ENCODE data around the gene NLK. TPM values are rescaled to one million over a fixed set of nuclear protein-coding genes. Genes with fewer than 3 reads are reported as not detected.

The NLK gene
- total and polyA plus RNA-seq, 5 donors from 2014 or later, result 1.7 to 16.0 (median 1.9) TPM

- DNase-seq (peak in 1 of 3 donors; percentile 30), ATAC-seq (ENCODE audit: low read depth in 2 of 2) (no peak)
- Mint-ChIP-seq H3K27me3 (no peaks in the 10 kb centered on the region), H3K9me3 (no peaks in the 10 kb centered on the region), H3K4me3 (peak overlapping the region in 2 of 4 donors; percentile 4 to 27), H3K4me1 (peaks cover 17 to 36% (median 24%) of the 10 kb centered on the region in 4 donors), H3K36me3 (peaks cover 12% of the 10 kb centered on the region), H3K27ac (peak overlapping the region in 2 of 3 donors; percentile 21 to 73)
- Histone ChIP-seq H3K27ac (ENCODE audit: insufficient read depth, low read length, poor library complexity, severe bottlenecking) (no peak overlapping the region), H3K4me3 (ENCODE audit: low read depth, low read length) (peak overlapping the region; percentile 5), H3K4me1 (ENCODE audit: control insufficient read depth, insufficient read depth, low read length, poor library complexity, severe bottlenecking) (peaks cover 14% of the 10 kb centered on the region), H3K9me3 (ENCODE audit: control insufficient read depth in 2 of 2, low read length in 2 of 2) (no peaks in the 10 kb centered on the region), H3K36me3 (ENCODE audit: control insufficient read depth, insufficient read depth, low read length) (peaks cover 5% of the 10 kb centered on the region), H3K27me3 (ENCODE audit: control insufficient read depth, insufficient read depth, low read length) (no peaks in the 10 kb centered on the region)
Measured at GRCh38 chr17:28118362-28118761, 75.9 kb downstream of the NLK start.

GRCh38 chr17:28119046-28119445, 76.6 kb downstream of the NLK start:
- H3K36me3 ChIP-seq (ENCODE audit: control insufficient read depth, insufficient read depth, low read length), result peaks cover 5% of the 10 kb centered on the region
- Mint-ChIP-seq H3K27me3 (no peaks in the 10 kb centered on the region), H3K4me1 (peaks cover 17 to 36% (median 24%) of the 10 kb centered on the region in 4 donors), H3K27ac (peak overlapping the region; percentile 16 to 73 (median 21)), H3K4me3 (no peak overlapping the region), H3K9me3 (no peaks in the 10 kb centered on the region), H3K36me3 (peaks cover 19% of the 10 kb centered on the region)
- no peaks in the 10 kb centered on the region for H3K27me3 ChIP-seq (ENCODE audit: control insufficient read depth, insufficient read depth, low read length)
- no peaks in the 10 kb centered on the region for H3K9me3 ChIP-seq (ENCODE audit: control insufficient read depth in 2 of 2, low read length in 2 of 2)
- DNase-seq (no peak), ATAC-seq (ENCODE audit: low read depth in 2 of 2) (no peak)
- H3K4me3 ChIP-seq (ENCODE audit: low read depth, low read length), result no peak overlapping the region
- peaks cover 14% of the 10 kb centered on the region for H3K4me1 ChIP-seq (ENCODE audit: control insufficient read depth, insufficient read depth, low read length, poor library complexity, severe bottlenecking)
- no peak overlapping the region for H3K27ac ChIP-seq (ENCODE audit: insufficient read depth, low read length, poor library complexity, severe bottlenecking)

- peaks cover 14% of the 10 kb centered on the region for H3K4me1 ChIP-seq (ENCODE audit: control insufficient read depth, insufficient read depth, low read length, poor library complexity, severe bottlenecking)
- H3K36me3 Mint-ChIP-seq, result peaks cover 21% of the 10 kb centered on the region
- H3K4me3 ChIP-seq (ENCODE audit: low read depth, low read length), result no peak overlapping the region
- no peak overlapping the region for H3K4me3 Mint-ChIP-seq
- no peak for ATAC-seq (ENCODE audit: low read depth in 2 of 2)
- H3K36me3 ChIP-seq (ENCODE audit: control insufficient read depth, insufficient read depth, low read length), result peaks cover 5% of the 10 kb centered on the region
- no peaks in the 10 kb centered on the region for H3K9me3 ChIP-seq (ENCODE audit: control insufficient read depth in 2 of 2, low read length in 2 of 2)
- H3K27me3 Mint-ChIP-seq, result no peaks in the 10 kb centered on the region
- DNase-seq, result no peak
- H3K27me3 ChIP-seq (ENCODE audit: control insufficient read depth, insufficient read depth, low read length), result no peaks in the 10 kb centered on the region
- H3K27ac ChIP-seq (ENCODE audit: insufficient read depth, low read length, poor library complexity, severe bottlenecking), result no peak overlapping the region
- H3K9me3 Mint-ChIP-seq, result no peaks in the 10 kb centered on the region
- peak overlapping the region in 1 of 3 donors; percentile 16 for H3K27ac Mint-ChIP-seq
- peaks cover 17 to 35% (median 24%) of the 10 kb centered on the region in 4 donors for H3K4me1 Mint-ChIP-seq
Measured at GRCh38 chr17:28119560-28119959, 77.1 kb downstream of the NLK start.

- H3K9me3 ChIP-seq (ENCODE audit: control insufficient read depth in 2 of 2, low read length in 2 of 2), result no peaks in the 10 kb centered on the region
- H3K9me3 Mint-ChIP-seq, result no peaks in the 10 kb centered on the region
- peaks cover 28% of the 10 kb centered on the region for H3K36me3 Mint-ChIP-seq
- no peak overlapping the region for H3K27ac ChIP-seq (ENCODE audit: insufficient read depth, low read length, poor library complexity, severe bottlenecking)
- H3K27ac Mint-ChIP-seq, result no peak overlapping the region
- H3K4me3 Mint-ChIP-seq, result no peak overlapping the region
- H3K36me3 ChIP-seq (ENCODE audit: control insufficient read depth, insufficient read depth, low read length), result peaks cover 7% of the 10 kb centered on the region
- H3K4me1 ChIP-seq (ENCODE audit: control insufficient read depth, insufficient read depth, low read length, poor library complexity, severe bottlenecking), result peaks cover 14% of the 10 kb centered on the region
- H3K27me3 Mint-ChIP-seq, result no peaks in the 10 kb centered on the region
- DNase-seq (no peak), ATAC-seq (ENCODE audit: low read depth in 2 of 2) (no peak)
- H3K27me3 ChIP-seq (ENCODE audit: control insufficient read depth, insufficient read depth, low read length), result no peaks in the 10 kb centered on the region
- peaks cover 14 to 30% (median 20%) of the 10 kb centered on the region in 4 donors for H3K4me1 Mint-ChIP-seq
- no peak overlapping the region for H3K4me3 ChIP-seq (ENCODE audit: low read depth, low read length)
Measured at GRCh38 chr17:28120766-28121165, 78.3 kb downstream of the NLK start.

- no peaks in the 10 kb centered on the region for H3K4me1 ChIP-seq (ENCODE audit: control insufficient read depth, insufficient read depth, low read length, poor library complexity, severe bottlenecking)
- H3K36me3 Mint-ChIP-seq, result peaks cover 30% of the 10 kb centered on the region
- H3K27me3 Mint-ChIP-seq, result no peaks in the 10 kb centered on the region
- no peak overlapping the region for H3K4me3 Mint-ChIP-seq
- no peaks in the 10 kb centered on the region for H3K9me3 Mint-ChIP-seq
- H3K9me3 ChIP-seq (ENCODE audit: control insufficient read depth in 2 of 2, low read length in 2 of 2), result no peaks in the 10 kb centered on the region
- no peak for DNase-seq
- no peak overlapping the region for H3K27ac ChIP-seq (ENCODE audit: insufficient read depth, low read length, poor library complexity, severe bottlenecking)
- peaks cover 0 to 4% (median 0%) of the 10 kb centered on the region in 4 donors for H3K4me1 Mint-ChIP-seq
- no peaks in the 10 kb centered on the region for H3K27me3 ChIP-seq (ENCODE audit: control insufficient read depth, insufficient read depth, low read length)
- no peak overlapping the region for H3K4me3 ChIP-seq (ENCODE audit: low read depth, low read length)
- no peak overlapping the region for H3K27ac Mint-ChIP-seq
- no peak for ATAC-seq (ENCODE audit: low read depth in 2 of 2)
- peaks cover 9% of the 10 kb centered on the region for H3K36me3 ChIP-seq (ENCODE audit: control insufficient read depth, insufficient read depth, low read length)
Measured at GRCh38 chr17:28124962-28125361, 82.5 kb downstream of the NLK start.

GRCh38 chr17:28125526-28126378, 83.3 kb downstream of the NLK start:
- H3K27ac ChIP-seq (ENCODE audit: insufficient read depth, low read length, poor library complexity, severe bottlenecking), result no peak overlapping the region
- Mint-ChIP-seq H3K27me3 (no peaks in the 10 kb centered on the region), H3K4me1 (peaks cover 0 to 4% (median 0%) of the 10 kb centered on the region in 4 donors), H3K4me3 (no peak overlapping the region), H3K27ac (no peak overlapping the region), H3K9me3 (no peaks in the 10 kb centered on the region), H3K36me3 (peaks cover 30% of the 10 kb centered on the region)
- no peak overlapping the region for H3K4me3 ChIP-seq (ENCODE audit: low read depth, low read length)
- H3K4me1 ChIP-seq (ENCODE audit: control insufficient read depth, insufficient read depth, low read length, poor library complexity, severe bottlenecking), result no peaks in the 10 kb centered on the region
- no peaks in the 10 kb centered on the region for H3K27me3 ChIP-seq (ENCODE audit: control insufficient read depth, insufficient read depth, low read length)
- no peaks in the 10 kb centered on the region for H3K9me3 ChIP-seq (ENCODE audit: control insufficient read depth in 2 of 2, low read length in 2 of 2)
- no peak for ATAC-seq (ENCODE audit: low read depth in 2 of 2)
- DNase-seq, result no peak
- H3K36me3 ChIP-seq (ENCODE audit: control insufficient read depth, insufficient read depth, low read length), result peaks cover 9% of the 10 kb centered on the region

- peaks cover 9% of the 10 kb centered on the region for H3K36me3 ChIP-seq (ENCODE audit: control insufficient read depth, insufficient read depth, low read length)
- no peak overlapping the region for H3K4me3 ChIP-seq (ENCODE audit: low read depth, low read length)
- H3K9me3 ChIP-seq (ENCODE audit: control insufficient read depth in 2 of 2, low read length in 2 of 2), result no peaks in the 10 kb centered on the region
- peaks cover 35% of the 10 kb centered on the region for H3K36me3 Mint-ChIP-seq
- H3K4me3 Mint-ChIP-seq, result no peak overlapping the region
- ATAC-seq (ENCODE audit: low read depth in 2 of 2) (no peak), DNase-seq (no peak)
- no peaks in the 10 kb centered on the region for H3K9me3 Mint-ChIP-seq
- H3K4me1 Mint-ChIP-seq, result no peaks in the 10 kb centered on the region
- H3K27me3 Mint-ChIP-seq, result no peaks in the 10 kb centered on the region
- H3K27ac ChIP-seq (ENCODE audit: insufficient read depth, low read length, poor library complexity, severe bottlenecking), result no peak overlapping the region
- H3K27me3 ChIP-seq (ENCODE audit: control insufficient read depth, insufficient read depth, low read length), result no peaks in the 10 kb centered on the region
- H3K27ac Mint-ChIP-seq, result no peak overlapping the region
- H3K4me1 ChIP-seq (ENCODE audit: control insufficient read depth, insufficient read depth, low read length, poor library complexity, severe bottlenecking), result no peaks in the 10 kb centered on the region
Measured at GRCh38 chr17:28127196-28127595, 84.7 kb downstream of the NLK start.

DNA sequence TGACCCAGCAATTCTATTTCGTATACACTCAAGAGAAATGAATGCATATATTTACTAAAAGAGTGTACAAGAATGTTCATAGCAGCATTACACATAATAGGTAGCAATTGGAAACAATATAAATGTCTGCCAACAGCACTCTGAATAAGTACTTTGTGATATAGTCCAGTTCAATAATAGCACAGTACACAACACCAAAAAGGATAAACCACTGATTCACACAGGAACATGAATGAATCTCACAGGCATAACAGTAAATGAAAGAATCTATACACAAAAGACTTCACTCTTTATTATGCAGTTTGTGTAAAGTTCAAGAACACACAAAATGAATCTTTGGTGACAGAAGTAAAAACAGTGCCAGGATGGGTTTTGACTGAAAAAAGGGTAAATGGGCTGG, 86.3 kb downstream of the NLK start:
- Mint-ChIP-seq H3K4me1 (no peaks in the 10 kb centered on the region), H3K27ac (no peak overlapping the region), H3K36me3 (peaks cover 36% of the 10 kb centered on the region)

More for the DNA sequence above, 86.3 kb downstream of the NLK start:
- Histone ChIP-seq H3K9me3 (ENCODE audit: control insufficient read depth in 2 of 2, low read length in 2 of 2) (no peaks in the 10 kb centered on the region), H3K4me1 (ENCODE audit: control insufficient read depth, insufficient read depth, low read length, poor library complexity, severe bottlenecking) (no peaks in the 10 kb centered on the region), H3K27ac (ENCODE audit: insufficient read depth, low read length, poor library complexity, severe bottlenecking) (no peak overlapping the region), H3K36me3 (ENCODE audit: control insufficient read depth, insufficient read depth, low read length) (peaks cover 11% of the 10 kb centered on the region), H3K4me3 (ENCODE audit: low read depth, low read length) (no peak overlapping the region), H3K27me3 (ENCODE audit: control insufficient read depth, insufficient read depth, low read length) (no peaks in the 10 kb centered on the region)
- H3K27me3 Mint-ChIP-seq, result no peaks in the 10 kb centered on the region
- no peak for DNase-seq
- no peaks in the 10 kb centered on the region for H3K9me3 Mint-ChIP-seq
- ATAC-seq (ENCODE audit: low read depth in 2 of 2), result no peak
- H3K4me3 Mint-ChIP-seq, result no peak overlapping the region
